ENCODE measurements around the gene SDF2L1.
"Not testable (repeated sequence)": the region's sequence is repeated elsewhere in the genome, so short reads cannot be mapped to it uniquely, and the experiment has no call there.

The SDF2L1 gene

GRCh38 chr22:21612858-21613257, 29.2 kb upstream of the SDF2L1 start:
- DNase-seq (ENCODE audit: low read depth), result no peak
- no peak for TF ChIP-seq CTCF (IDR thresholded peaks at IDR 0.05; ENCODE audit: low read depth, low read length, missing control alignments)

DNA sequence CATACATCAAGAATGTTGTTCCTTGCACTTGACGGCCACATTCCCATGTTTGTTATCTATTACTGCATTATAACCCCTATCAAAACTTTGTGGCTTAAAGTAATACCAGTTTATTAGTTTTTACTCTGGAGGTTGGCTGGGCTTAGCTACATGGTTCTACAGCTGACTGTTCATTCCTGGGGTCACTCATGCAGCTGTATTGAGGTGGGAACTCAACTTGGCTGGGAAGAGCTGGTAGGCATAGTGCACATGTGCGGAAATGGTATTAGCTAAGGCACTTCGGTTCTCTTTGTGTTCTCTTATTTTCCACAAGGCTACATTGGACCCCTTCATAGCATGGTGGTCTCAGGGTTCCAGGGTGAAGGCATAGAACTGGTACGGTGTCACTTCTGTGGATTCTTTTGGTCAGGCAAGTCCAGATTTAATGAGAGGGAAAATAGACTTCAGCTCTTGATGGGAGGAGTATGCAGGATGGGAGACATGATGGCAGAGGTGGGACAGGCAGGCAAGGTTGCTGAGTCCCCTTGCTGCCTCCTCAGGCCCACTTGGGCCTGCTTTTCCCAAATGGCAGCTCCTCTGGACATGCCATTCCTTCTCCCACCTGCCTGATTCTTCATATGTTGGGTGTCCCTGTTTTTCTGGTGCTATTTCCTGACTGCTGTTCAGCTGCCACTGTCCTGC, 28.4 kb upstream of the SDF2L1 start:
- no peak overlapping the region for H3K4me3 ChIP-seq (ENCODE audit: low read depth, low read length)
- DNase-seq (ENCODE audit: low read depth), result no peak
- no peak for TF ChIP-seq CTCF (IDR thresholded peaks at IDR 0.05; ENCODE audit: low read depth, low read length, missing control alignments)

More at GRCh38 chr22:21612858-21613257, 29.2 kb upstream of the SDF2L1 start:
- no peak overlapping the region for H3K4me3 ChIP-seq (ENCODE audit: low read depth, low read length)

- TF ChIP-seq CTCF (IDR thresholded peaks at IDR 0.05; ENCODE audit: low read depth, low read length, missing control alignments), result no peak
- no peak overlapping the region for H3K4me3 ChIP-seq (ENCODE audit: low read depth, low read length)
- DNase-seq (ENCODE audit: low read depth), result no peak
Measured at GRCh38 chr22:21615731-21616130, 26.4 kb upstream of the SDF2L1 start.

DNA sequence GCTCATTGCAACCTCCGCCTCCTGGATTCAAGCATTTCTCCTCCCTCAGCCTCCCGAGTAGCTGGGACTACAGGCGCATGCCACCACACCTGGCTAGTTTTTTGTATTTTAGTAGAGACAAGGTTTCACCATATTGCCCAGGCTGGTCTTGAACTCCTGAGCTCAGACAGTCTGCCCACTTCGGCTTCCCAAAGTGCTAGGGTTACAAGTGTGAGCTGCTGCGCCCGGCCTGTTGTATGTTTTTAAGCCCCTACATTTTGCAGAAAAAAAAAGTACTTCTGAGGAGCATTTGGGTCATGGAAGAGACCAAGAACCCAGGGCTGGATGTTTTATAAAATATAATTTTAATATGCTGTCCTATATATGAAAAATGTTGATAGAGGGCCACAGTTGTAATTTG, 24.8 kb upstream of the SDF2L1 start:
- H3K4me3 ChIP-seq (ENCODE audit: low read depth, low read length); DNase-seq (ENCODE audit: low read depth): not testable (repeated sequence)

- TF ChIP-seq CTCF (IDR thresholded peaks at IDR 0.05; ENCODE audit: low read depth, low read length, missing control alignments), result no peak
Measured at GRCh38 chr22:21621025-21621424, 21.1 kb upstream of the SDF2L1 start.

GRCh38 chr22:21622011-21622918, 19.8 kb upstream of the SDF2L1 start:
- DNase-seq (ENCODE audit: low read depth), result no peak

More at GRCh38 chr22:21621025-21621424, 21.1 kb upstream of the SDF2L1 start:
- DNase-seq (ENCODE audit: low read depth), result no peak
- H3K4me3 ChIP-seq (ENCODE audit: low read depth, low read length), result no peak overlapping the region

More at GRCh38 chr22:21622011-21622918, 19.8 kb upstream of the SDF2L1 start:
- TF ChIP-seq CTCF (IDR thresholded peaks at IDR 0.05; ENCODE audit: low read depth, low read length, missing control alignments), result no peak
- no peak overlapping the region for H3K4me3 ChIP-seq (ENCODE audit: low read depth, low read length)

All from GM12864 (cell line).